ENCODE data around the gene TENM3.

GRCh38 chr4:182206266-182206665, 36.9 kb upstream of the TENM3 start:
- TF ChIP-seq CTCF (IDR thresholded peaks at IDR 0.05; ENCODE audit: low read depth, low read length, poor library complexity, severe bottlenecking) (no peak), EZH2phosphoT487 (IDR thresholded peaks at IDR 0.05; ENCODE audit: borderline replicate concordance, low read length) (no peak)
